AG20443 (cell line): ENCODE data around the gene CKMT1A.
"Not testable (repeated sequence)": the region's sequence is repeated elsewhere in the genome, so short reads cannot be mapped to it uniquely, and the experiment has no call there.

Experiments
- DNase-seq: peaks from one replicate; pipeline ENCODE4 v3.0.0; 2012; ENCODE audit warnings: low spot score, mixed read lengths

The CKMT1A gene

DNA sequence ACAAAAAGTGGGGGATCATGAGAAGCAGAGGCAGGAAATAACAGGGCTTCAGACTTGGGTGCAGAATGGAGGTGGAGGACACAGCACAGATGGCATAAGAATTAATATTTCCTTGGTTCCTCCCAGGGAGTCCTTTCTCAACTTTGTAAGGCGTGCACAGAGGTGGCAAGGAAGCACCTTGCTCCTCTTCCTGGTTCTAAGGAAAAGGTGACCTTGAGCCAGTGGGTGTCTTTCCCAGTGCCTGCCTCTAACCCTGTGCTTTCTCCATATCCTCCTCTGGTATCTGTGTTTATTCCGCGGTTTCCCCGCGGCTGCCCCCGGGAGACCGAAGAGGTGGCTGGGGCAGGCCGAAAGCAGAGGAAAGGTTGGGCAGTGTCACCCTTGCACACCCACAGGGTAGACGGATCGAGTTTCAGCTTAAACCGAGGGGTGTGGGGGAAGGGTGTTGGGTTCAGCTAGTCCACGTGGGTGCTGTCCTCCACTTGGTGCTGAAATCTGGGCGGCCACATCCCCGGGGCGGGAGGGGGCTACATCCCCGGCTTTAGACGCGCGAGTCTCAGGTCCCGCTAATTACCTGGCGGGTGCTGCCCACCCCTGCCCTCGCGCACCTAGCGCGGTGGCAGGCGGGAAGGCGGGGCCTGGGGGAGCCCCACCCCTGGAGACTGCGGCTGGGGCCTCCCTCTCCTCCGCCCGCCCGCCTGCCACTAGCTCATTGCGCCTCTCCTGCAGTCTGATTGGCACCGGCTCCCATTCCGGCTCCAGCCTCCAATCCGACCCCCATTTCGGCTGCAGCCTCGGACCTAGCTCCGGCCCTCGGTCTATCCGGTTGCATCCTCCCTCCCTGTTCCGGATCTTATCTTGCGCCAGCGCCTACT lies at the start of gene CKMT1A:
CKMT1A (plus strand) TSS at position 712 of the 875 bp plus-strand sequence. CDS start 192 bp downstream, outside the sequence.
- DNase-seq = not testable (repeated sequence)

DNA sequence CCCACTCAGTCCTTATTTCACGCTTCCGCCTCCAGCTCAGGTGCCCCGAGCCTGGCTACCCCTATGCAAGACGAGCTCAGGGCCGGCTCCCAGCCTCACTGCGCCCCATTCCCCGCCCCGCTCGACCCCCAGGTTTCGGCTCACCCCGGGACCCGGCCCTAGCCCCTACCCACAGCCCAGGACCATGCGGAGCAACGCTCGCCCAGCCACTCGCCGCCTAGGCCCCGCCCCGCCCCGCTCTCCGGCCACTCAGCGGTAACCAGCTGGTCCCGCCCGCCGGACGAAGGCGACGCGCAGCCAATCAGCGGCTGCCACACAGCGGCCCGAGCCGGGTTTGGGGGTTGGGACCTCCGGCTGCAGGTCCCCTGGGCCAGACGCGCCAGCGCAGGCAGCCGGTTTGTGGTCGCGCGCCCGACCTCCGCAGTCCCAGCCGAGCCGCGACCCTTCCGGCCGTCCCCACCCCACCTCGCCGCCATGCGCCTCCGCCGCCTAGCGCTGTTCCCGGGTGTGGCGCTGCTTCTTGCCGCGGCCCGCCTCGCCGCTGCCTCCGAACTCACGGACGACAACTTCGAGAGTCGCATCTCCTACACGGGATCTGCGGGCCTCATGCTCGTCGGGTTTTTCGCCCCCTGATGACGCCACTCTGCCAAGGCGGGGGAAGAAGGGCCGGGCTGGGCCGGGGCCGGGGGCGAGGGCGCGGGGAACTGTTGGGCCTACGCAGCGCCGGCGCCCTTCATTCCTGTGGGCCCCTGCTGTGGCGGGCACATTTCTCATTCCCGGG lies 44.8 kb upstream of the CKMT1A start, which contains the start of gene CATSPER2:
CATSPER2 (minus strand) TSS at position 196 of the 781 bp plus-strand sequence. CDS start 783 bp downstream, outside the sequence.
- DNase-seq = no peak

GRCh38 chr15:43649430-43649926 lies 44.2 kb upstream of the CKMT1A start:
- not testable (repeated sequence) for DNase-seq

DNA sequence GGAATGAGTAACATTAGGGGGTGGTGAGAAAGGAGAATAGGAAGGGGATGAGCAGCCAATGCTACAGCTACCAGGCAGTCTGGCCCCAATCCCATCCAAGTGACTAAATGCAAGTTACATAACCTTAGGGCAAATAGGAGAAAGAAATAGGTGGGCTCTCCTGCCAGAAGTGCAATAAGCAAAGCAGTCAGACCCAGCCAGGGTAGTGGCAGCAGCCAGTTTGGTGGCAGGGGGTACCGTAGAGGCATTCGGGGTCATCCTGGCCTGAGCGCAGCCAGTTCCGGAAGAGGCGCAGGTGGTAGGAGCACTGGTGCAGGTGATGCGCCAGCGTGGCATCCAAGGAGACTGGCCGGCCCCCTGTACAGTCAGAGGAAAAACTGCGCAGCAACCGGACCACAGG lies 33.9 kb upstream of the CKMT1A start:
- DNase-seq = not testable (repeated sequence)

DNA sequence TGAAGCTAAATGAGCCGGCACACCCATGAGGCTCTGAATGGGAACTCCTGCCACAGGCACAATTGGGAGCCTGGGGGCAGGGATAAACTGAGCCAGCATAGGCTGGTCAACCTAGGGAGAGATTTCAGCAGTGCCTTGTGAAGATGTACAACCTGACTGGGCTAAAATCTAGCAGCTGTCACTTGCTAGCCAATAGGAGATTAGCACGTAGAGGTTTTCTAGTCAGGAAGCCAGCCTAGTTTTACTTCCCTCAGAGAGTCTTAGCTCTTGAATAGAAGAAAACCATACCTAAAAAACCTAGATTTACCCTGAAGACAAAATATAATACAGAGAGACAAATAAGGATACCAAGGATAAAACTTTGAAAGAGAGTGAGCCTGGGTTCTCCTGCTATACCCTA lies 31.4 kb upstream of the CKMT1A start:
- DNase-seq = not testable (repeated sequence)

- DNase-seq = not testable (repeated sequence)
Observed at GRCh38 chr15:43663333-43663732, 30.3 kb upstream of the CKMT1A start.

DNA sequence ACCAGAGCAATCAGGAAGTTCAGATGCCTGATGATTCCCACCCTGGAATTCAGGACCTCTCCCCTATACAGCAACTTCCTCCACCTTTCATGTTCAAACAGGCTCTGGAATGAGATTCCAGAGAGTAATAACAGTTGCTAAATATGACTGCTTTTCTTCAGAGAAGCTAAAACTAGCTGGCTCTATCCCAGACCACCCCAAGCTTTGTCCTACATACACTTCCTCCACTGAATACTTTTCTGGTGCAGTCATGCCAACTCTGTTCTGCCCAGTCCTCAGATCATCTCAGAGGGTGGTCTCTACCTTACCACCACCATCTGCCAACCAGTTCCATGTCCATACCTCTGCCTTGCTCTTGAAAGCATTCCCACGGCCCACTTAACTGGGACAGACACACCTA lies 27.5 kb upstream of the CKMT1A start:
- not testable (repeated sequence) for DNase-seq

DNA sequence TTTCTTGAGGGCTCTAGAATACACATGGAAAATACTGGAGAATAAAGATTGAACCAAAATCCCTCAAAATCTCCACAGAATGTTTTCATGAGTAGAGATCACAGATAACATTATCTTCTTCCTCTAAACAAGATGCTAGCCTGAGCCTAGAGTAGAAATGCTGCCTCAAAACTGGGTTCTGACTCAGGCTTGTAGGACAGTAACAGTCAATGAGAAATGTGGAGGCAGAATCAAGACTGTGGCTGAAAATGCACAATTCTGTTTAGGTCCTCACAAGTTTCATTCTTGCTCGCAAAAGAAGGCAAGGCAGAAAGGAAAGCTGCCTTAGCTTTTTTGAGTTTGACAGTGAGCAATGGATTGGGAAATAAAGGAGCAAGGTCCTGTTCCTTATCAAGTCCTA lies 19.5 kb upstream of the CKMT1A start:
- not testable (repeated sequence) for DNase-seq

- not testable (repeated sequence) for DNase-seq
Observed at GRCh38 chr15:43689604-43690301, 3.9 kb upstream of the CKMT1A start.

GRCh38 chr15:43692679-43693078 lies 980 bp upstream of the CKMT1A start:
- DNase-seq = not testable (repeated sequence)

GRCh38 chr15:43702174-43702573 lies 8.5 kb downstream of the CKMT1A start:
- DNase-seq = no peak

GRCh38 chr15:43702701-43703424 lies 9.2 kb downstream of the CKMT1A start:
- DNase-seq = no peak

- not testable (repeated sequence) for DNase-seq
Observed at GRCh38 chr15:43710431-43711131, 16.9 kb downstream of the CKMT1A start.

GRCh38 chr15:43723151-43723550 lies 29.5 kb downstream of the CKMT1A start:
- DNase-seq = no peak

GRCh38 chr15:43726306-43726705 lies 32.6 kb downstream of the CKMT1A start:
- DNase-seq = not testable (repeated sequence)

- peak; percentile 45 for DNase-seq
Observed at GRCh38 chr15:43728053-43728725, 34.5 kb downstream of the CKMT1A start.

- DNase-seq = no peak
Observed at GRCh38 chr15:43735416-43735815, 41.8 kb downstream of the CKMT1A start.

- peak; percentile 97 for DNase-seq
Observed at GRCh38 chr15:43746245-43746902, 52.7 kb downstream of the CKMT1A start, which contains the start of gene PDIA3. Gene PDIA3, plus strand, starts transcription at chr15:43746438. Its CDS starts 102 bp downstream, at chr15:43746540.

GRCh38 chr15:43746903-43747309 lies 53.2 kb downstream of the CKMT1A start:
- DNase-seq = not testable (repeated sequence)
